NCI-H1436 treated with DMSO at 0.1 percent for 48 hours (cell line): Measurements from ENCODE around the gene COPB2.
A peak's percentile ranks its signal among the peaks of the same experiment; 100 is the strongest.
"Not testable (repeated sequence)": the region's sequence is repeated elsewhere in the genome, so short reads cannot be mapped to it uniquely, and the experiment has no call there.

Experiments used
- DNase-seq: peaks from one replicate; lab custom pipeline; 2025; lab: John Stamatoyannopoulos, UW

Gene COPB2

GRCh38 chr3:139389552-139390368 is at the start of gene COPB2:
TSS of gene COPB2 (minus strand) at chr3:139389647. CDS start at chr3:139389550, 97 bp downstream.
- DNase-seq, result peak; percentile 92

DNA sequence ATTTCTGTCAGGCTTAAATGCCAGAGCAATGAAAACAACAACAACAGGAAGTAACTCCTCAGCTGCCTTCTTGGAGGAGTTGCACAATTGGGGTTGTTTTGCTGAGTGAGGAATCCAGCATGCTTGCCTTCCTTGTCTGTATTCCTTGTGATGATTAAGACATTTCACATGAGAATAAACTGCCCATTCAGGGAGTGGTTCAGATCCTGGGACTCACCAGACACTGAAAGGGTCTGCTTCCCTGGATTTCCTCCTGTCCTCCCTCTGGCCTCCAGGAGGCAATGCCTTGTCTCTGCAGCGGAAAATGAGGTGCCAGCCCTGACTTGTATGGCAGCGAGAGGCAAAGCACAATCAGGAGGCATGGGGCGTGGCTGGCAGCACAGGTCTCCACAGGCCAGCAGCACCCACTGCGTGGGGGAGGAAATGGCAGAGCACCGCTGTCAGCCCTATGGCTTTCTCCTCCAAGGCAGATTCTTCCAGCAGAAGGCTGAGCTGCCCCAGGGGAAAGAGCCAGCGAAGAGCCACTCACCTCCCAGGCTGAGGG is 45.4 kb upstream of the COPB2 start:
- no peak for DNase-seq

- DNase-seq, result no peak
Observed at GRCh38 chr3:139434228-139434627, 44.8 kb upstream of the COPB2 start.

DNA sequence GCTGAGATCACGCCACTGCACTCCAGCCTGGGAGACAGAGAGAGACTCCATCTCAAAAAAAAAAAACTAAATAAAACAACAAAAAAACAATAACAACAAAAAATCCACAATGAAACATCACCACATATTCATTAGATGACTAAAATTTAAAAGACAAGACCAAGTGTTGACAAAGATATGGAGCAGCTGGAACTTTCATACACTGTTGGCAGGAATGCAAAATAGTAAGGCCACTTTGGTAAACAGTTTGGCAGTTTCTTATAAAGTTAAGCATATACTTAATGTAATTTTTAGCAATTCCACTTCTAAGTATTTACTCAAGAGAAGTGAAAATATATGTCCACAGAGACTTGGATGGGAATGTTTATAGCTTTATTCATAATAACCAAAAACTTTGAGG is 43.6 kb upstream of the COPB2 start:
- no peak for DNase-seq

GRCh38 chr3:139430493-139430892 is 41.0 kb upstream of the COPB2 start:
- DNase-seq, result no peak

DNA sequence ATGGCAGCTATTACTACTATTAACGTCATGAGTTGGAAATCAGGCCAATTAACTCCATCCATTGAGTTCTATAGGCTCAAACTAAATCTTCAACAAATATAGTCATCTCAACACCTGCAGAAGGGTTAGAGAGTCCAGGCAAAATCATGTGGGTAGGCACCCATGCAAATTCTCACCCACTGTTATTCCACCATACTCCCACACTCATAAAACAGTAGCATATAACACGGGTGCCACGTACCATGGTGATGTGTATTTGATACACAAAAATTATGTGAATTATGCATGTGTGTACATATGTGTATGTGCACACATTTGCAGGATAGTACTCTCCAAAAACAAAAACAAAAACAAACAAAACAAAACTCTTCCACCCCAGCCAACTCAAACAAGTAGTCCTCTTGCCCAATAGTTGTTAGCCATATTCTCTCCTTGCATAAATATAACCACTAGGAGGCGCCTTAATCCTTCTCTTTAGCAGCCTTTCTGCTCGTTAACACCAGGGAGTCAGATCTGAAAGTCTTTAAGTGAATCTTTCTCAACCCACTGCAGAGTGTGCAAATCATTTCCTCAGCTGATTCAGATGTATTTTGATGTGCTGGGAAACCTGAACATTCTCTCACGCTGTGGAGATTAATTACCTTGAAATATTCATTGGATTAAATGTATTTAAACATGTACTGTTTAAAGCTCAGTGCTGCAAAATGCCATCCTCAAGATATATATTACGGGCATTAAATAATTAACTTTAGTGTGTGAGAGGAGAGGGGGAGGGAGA is 38.0 kb upstream of the COPB2 start:
- peak; percentile 74 for DNase-seq

- no peak for DNase-seq
Observed at GRCh38 chr3:139425745-139426400, 36.4 kb upstream of the COPB2 start.

DNA sequence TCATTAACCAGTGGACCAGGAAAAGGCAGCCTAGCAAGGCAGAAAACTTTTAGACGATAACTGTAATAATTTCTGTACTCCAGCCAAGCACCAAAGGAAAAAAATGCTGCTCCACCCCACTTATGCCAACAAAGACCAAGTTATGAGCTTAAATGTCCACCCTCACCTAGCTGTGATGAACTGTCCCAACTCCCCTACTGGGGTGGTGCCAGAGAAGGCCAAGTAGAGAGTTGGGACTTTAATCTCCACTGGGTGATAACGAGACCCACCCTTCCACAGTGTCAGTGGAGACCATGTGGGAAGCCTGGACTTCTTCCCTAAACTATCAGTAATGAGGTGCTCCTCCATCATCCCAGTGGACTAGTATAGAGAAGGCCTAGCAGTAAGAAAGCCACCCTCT is 33.8 kb upstream of the COPB2 start:
- no peak for DNase-seq

DNA sequence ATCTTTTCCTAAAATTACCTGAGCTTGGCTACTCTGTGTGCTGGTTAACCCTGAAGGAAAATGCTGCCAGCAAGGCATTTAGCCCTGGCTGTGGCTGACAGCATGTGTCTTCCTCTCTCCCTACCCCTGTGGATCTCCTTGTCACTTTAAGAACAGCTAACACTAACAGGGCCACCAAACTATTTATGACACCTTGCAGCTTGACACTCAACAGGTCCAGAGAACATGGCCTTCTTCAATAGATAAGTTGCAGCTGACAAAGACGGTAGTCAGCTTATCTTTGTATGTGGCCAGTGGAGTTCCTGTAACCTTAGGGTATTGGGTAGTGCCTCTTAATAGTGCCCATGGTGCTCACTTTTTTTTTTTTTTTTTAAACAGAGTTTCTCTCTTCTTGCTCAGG is 32.0 kb upstream of the COPB2 start:
- no peak for DNase-seq

DNA sequence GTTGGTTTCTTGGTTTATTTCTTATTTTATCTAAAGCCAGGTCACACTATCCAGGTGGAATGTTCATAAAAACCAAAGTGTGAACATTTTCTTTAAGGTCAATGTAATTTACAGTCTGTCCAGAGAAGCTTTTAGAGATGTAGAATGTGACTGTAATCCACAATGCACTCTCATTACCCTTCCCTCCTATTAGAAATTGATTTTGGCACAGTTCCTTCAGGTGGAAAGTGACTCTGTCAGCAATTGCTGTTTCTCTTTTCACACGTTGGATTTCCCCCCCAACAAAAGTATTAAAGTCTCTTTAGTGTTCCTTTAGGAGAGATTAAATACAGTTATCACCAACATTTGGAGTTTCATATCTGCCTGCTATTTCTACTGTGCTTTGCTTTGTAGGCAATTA is 31.6 kb upstream of the COPB2 start:
- DNase-seq, result no peak

GRCh38 chr3:139418144-139418543 is 28.7 kb upstream of the COPB2 start:
- no peak for DNase-seq

DNA sequence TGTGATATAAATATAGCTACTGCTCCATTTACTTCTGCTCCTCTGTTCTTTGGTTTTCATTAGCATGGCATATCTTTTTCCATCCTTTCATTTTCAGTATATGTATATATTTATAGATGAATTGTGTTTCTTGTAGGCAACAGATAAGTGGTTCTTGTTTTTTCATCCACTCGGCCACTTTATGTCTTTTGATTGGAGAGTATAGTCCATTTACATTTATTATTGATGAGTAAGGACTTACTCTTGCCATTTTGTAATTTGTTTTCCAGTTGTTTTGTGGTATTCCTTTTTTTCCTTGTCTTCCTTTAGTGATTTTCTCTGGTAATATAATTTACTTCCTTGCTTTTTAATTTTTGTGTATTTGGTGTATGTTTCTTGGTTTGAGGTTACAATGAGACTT is 26.8 kb upstream of the COPB2 start:
- DNase-seq, result no peak

GRCh38 chr3:139414608-139415224 is 25.3 kb upstream of the COPB2 start:
- DNase-seq, result no peak

GRCh38 chr3:139412891-139413290 is 23.4 kb upstream of the COPB2 start:
- DNase-seq, result not testable (repeated sequence)

GRCh38 chr3:139401155-139401554 is 11.7 kb upstream of the COPB2 start:
- not testable (repeated sequence) for DNase-seq

GRCh38 chr3:139396707-139397106 is 7.3 kb upstream of the COPB2 start:
- DNase-seq, result no peak

DNA sequence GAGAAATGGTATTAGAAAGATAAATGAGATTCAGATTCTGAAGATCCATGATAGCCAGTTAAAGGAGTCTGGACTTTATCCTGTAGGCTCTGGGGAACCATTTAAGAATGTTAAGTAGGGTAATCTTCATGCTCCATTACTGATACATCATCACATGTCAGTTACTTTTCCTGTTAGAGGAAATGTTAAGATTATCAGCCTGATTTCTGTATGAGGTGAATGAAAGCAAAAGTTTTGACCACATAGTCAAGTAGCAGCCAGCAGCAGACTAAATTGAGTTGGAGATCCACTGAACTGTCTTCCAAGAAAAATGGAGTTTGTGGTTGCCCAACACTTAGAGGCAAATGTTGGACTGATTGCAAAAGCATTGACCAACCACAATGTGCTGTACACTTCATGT is 4.7 kb upstream of the COPB2 start:
- DNase-seq, result no peak

- DNase-seq, result no peak
Observed at GRCh38 chr3:139388821-139389551, 461 bp downstream of the COPB2 start.

GRCh38 chr3:139388077-139388476 is 1.4 kb downstream of the COPB2 start:
- DNase-seq, result no peak

DNA sequence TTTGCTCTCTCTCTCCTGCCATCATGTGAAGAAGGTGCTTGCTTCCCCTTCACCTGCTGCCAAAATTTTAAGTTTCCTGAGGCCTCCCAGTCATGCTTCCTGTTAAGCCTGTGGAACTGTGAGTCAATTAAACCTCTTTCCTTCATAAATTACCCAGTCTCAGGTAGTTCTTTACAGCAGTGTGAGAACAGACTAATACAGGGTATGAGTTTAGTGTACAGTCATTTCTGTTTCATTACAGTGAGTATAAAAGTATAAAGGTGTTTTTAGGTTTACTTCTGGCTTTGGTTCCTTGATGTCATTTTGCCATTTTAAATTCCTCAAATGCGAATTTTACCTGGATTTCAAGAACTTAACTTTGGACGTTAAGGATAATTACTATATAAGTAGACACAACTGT is 7.2 kb downstream of the COPB2 start:
- DNase-seq, result not testable (repeated sequence)

GRCh38 chr3:139380575-139380974 is 8.9 kb downstream of the COPB2 start:
- no peak for DNase-seq
